ENCODE measurements around the gene WNT6.

DNA sequence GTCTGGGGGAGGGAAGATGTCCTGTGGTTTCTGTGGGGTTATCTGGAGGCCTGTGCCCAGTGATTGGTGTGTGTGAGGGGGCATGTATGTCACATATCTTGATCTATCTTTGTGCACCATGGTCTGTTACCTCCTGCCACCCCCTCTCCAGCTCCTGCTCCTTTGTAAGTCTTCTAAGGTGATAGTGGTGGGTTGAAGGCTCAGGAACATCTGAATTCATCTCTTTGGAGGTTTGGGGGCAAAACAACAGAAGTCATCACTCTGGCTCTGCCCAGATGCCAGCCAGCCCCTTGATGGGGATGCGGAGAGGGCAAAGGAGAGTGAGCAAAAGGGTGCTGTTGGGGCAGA, 2.7 kb upstream of the WNT6 start:
- TF ChIP-seq, protein P1, sequence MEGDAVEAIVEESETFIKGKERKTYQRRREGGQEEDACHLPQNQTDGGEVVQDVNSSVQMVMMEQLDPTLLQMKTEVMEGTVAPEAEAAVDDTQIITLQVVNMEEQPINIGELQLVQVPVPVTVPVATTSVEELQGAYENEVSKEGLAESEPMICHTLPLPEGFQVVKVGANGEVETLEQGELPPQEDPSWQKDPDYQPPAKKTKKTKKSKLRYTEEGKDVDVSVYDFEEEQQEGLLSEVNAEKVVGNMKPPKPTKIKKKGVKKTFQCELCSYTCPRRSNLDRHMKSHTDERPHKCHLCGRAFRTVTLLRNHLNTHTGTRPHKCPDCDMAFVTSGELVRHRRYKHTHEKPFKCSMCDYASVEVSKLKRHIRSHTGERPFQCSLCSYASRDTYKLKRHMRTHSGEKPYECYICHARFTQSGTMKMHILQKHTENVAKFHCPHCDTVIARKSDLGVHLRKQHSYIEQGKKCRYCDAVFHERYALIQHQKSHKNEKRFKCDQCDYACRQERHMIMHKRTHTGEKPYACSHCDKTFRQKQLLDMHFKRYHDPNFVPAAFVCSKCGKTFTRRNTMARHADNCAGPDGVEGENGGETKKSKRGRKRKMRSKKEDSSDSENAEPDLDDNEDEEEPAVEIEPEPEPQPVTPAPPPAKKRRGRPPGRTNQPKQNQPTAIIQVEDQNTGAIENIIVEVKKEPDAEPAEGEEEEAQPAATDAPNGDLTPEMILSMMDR (conservative IDR thresholded peaks at IDR 0.05; ENCODE audit: low read length), result no peak
- TF ChIP-seq EZH2phosphoT487 (IDR thresholded peaks at IDR 0.05; ENCODE audit: borderline replicate concordance), result no peak

Measured in Loucy (cell line).